Mammary epithelial cell (primary cell): Measurements from ENCODE around the gene COMMD1.

ENCODE experiments used
- CTCF ChIP-seq, 2 donors: IDR thresholded peaks in 1 of 2; conservative IDR thresholded peaks in 1 of 2; 2 replicates each; pipeline ENCODE4 v1.5.1; 2011 to 2012; ENCODE audit warnings: inconsistent platforms in 2 of 2, low read length in 2 of 2, mild to moderate bottlenecking in 2 of 2, control low read depth in 1 of 2, low read depth in 1 of 2; ENCODE audit not compliant: insufficient read depth in 1 of 2; ENCODE audit errors: extremely low read depth in 1 of 2
- EZH2 ChIP-seq: IDR thresholded peaks from 2 replicates; pipeline ENCODE4 v1.6.1; 2012; ENCODE audit warnings: low read length, inconsistent platforms, borderline replicate concordance

GRCh38 chr2:62013641-62014040, 108.2 kb downstream of the COMMD1 start:
- no peak for TF ChIP-seq CTCF (conservative IDR thresholded peaks at IDR 0.05 in 1 of 2, IDR thresholded peaks at IDR 0.05 in 1 of 2; ENCODE audit: extremely low read depth in 1 of 2, insufficient read depth in 1 of 2, low read depth in 1 of 2, low read length in 2 of 2)
- TF ChIP-seq EZH2 = no peak
